Cardiac fibroblast (primary cell): ENCODE data around the gene NEURL4.
A peak's percentile ranks its signal among the peaks of the same experiment; 100 is the strongest.

ENCODE experiments used
- DNase-seq, 2 donors: peaks; one replicate each; pipeline versions ENCODE4 v3.0.0 to v3.0.0-alpha.2; 2010; ENCODE audit warnings: low read depth in 2 of 2
- H3K4me3 ChIP-seq, 2 donors: replicated peaks in 1 of 2; 1 replicate in 1 of 2; 2 replicates in 1 of 2; pipeline ENCODE4 v1.5.1; 2011; ENCODE audit warnings: low read depth in 2 of 2, low read length in 2 of 2, mild to moderate bottlenecking in 2 of 2, moderate library complexity in 1 of 2
- TF ChIP-seq, protein P1 (sequence below): IDR thresholded peaks from one replicate; pipeline ENCODE4 v1.5.1; 2011; ENCODE audit warnings: low read depth, mild to moderate bottlenecking, low read length, inconsistent platforms

NEURL4 gene

DNA sequence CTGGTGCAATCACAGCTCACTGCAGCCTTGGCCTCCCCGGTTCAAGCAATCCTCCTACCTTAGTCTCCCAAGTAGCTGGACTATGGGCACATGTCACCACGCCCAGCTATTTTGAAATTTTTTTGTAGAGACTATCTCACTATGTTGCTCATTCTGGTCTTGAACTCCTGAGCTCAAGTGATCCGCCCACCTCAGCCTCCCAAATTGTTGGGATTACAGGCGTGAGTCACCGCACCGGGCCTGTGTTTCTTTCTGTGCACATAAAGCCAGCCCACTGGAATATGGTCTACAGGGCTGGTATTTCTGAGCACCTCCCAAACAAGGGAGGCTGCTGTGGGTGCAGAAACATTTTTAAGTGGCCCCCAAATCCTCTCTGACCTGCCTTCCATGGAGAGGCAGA lies 34.2 kb upstream of the NEURL4 start:
- DNase-seq = peak in 1 of 2 donors; percentile 43
- no peak overlapping the region for H3K4me3 ChIP-seq
- TF ChIP-seq, protein P1, sequence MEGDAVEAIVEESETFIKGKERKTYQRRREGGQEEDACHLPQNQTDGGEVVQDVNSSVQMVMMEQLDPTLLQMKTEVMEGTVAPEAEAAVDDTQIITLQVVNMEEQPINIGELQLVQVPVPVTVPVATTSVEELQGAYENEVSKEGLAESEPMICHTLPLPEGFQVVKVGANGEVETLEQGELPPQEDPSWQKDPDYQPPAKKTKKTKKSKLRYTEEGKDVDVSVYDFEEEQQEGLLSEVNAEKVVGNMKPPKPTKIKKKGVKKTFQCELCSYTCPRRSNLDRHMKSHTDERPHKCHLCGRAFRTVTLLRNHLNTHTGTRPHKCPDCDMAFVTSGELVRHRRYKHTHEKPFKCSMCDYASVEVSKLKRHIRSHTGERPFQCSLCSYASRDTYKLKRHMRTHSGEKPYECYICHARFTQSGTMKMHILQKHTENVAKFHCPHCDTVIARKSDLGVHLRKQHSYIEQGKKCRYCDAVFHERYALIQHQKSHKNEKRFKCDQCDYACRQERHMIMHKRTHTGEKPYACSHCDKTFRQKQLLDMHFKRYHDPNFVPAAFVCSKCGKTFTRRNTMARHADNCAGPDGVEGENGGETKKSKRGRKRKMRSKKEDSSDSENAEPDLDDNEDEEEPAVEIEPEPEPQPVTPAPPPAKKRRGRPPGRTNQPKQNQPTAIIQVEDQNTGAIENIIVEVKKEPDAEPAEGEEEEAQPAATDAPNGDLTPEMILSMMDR = no peak

DNA sequence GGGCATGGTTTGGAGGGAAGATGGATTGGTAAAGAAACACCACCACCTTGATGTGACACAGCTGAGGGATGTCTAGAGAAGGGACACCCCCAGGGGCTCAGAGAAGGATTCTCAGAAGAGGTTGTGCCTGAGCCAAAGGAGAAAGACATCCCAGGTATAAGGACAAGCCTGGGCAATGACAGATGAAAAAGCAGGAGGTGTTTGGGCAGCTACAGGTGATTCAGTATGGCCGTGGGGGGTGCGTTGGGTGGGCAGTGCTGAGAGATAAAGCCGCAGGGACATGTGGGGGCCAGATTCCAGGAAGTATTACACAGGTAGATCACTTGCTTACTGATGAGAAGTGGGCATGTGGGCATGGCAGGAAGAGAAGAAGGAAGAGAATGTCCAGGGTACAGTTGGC lies 32.8 kb upstream of the NEURL4 start:
- TF ChIP-seq, protein P1 = no peak
- H3K4me3 ChIP-seq = no peak overlapping the region
- no peak for DNase-seq

DNA sequence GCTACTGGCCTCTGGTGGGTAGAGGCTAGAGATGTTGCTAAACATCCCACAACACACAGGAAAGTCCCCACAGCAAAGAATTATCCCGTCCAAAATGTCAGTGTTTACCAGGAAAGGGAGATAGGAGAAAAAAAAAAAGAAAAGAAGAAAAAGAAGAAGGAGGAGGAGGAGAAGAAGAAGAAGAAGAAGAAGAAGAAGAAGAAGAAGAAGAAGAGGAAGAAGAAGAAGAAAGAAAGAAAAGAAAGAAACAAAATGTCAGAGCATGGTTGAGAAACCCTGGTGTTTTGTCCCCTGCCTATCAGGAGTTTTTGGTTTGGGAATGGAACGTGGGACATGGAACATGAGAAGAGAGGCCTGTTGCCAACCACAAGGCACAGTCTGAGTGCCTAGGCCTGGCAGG lies 28.2 kb upstream of the NEURL4 start:
- no peak overlapping the region for H3K4me3 ChIP-seq
- TF ChIP-seq, protein P1 = no peak

DNA sequence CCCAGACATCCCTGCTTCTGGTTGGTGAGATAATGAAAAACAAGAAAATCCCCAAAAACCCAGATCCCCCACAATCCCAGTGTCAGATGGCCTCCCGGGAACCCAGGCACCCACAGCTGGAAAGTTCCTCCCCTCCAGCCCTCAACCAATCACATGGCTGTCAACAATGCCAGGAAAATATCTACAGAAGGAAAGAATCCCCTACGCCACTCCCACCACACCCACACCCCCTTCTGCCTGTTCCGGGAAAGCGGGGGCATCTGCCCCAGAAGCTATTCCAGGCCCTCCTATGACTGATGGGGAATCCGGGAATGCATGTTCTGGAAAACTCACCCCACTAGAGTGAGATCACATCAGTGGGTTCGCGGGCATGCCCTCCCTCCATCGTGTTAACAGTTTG lies 27.6 kb upstream of the NEURL4 start:
- no peak for DNase-seq
- H3K4me3 ChIP-seq = no peak overlapping the region
- TF ChIP-seq, protein P1 = no peak

More for the DNA sequence above, 28.2 kb upstream of the NEURL4 start:
- no peak for DNase-seq

DNA sequence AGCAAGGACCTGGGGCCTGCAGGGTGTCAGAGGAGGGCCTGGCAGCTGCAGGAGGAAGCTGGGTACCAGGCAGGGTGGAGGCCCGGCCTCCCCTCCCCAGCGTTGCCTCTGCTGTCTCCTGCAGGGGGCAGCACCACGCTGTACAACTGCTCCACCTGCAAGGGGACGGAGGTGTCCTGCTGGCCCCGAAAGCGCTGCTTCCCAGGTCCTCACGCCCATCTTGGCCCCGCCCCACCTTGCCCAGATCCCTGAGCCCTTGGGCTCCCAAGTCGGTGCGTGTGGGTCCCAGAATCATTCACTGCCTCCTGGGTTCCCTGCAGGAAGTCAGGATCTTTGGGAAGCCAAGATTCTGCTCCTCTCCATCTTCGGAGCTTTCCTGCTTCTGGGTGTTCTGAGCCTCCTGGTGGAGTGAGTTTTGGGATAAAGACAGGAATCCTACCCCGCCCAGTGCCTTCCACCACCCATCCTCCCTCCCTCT lies 27.0 kb upstream of the NEURL4 start:
- no peak overlapping the region for H3K4me3 ChIP-seq
- DNase-seq = peak; percentile 73 to 78
- TF ChIP-seq, protein P1 = peak; percentile 85

DNA sequence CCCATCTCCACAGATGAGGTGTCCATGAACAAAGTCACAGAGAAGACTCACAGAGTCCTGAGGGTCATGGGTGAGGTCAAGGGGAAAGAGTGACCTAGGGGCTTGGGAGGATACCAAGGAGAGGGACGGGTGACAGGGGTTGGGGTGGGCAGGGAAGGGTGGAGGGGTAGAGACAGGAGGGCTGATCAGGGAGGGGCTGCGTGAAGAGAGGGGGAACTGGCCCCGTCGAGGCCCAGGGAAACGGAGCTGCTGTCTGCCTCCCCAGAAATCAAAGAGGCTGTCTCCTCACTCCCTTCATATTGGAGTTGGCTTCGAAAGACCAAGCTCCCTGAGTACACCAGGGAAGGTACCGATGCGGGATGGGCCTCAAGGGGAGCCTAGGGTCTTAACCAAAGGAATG lies 26.4 kb upstream of the NEURL4 start:
- DNase-seq = no peak
- no peak overlapping the region for H3K4me3 ChIP-seq
- TF ChIP-seq, protein P1 = no peak

DNA sequence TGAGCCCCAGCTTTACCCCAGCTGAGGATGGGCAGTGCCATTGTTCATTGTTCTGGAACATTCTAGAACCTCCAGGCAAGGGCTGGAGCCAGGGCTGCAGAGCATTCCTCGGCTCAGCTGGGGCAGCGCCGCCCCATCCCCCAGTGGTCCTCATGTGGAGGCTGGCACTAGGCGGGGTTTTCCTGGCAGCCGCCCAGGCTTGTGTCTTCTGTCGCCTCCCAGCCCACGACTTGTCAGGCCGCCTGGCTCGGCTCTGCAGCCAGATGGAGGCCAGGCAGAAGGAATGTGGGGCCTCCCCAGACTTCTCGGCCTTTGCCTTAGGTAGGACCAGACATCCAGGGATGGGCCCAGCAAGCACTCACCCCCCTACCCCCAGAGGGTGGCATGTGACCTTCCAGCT lies 25.9 kb upstream of the NEURL4 start, which contains the start of gene TMEM95:
Gene TMEM95 (plus strand): TSS at position 104 of the 400 bp plus-strand sequence. CDS start 49 bp downstream, at position 153.
- DNase-seq = peak in 1 of 2 donors; percentile 44
- H3K4me3 ChIP-seq = peak within 1 kb of the TSS in 1 of 2 donors; percentile 94
- TF ChIP-seq, protein P1 = no peak
